GM18951 (cell line): ENCODE results near the gene OLIG1.

Experiments
- POLR2A ChIP-seq: IDR thresholded peaks from 4 replicates; pipeline ENCODE4 v1.6.1; 2011; ENCODE audit warnings: mild to moderate bottlenecking; ENCODE audit not compliant: insufficient read length, insufficient read depth; ENCODE audit errors: extremely low read depth
- in situ Hi-C: fragments of 300-500 bp; cut with MboI; formaldehyde crosslinking; loops from one replicate; pipeline ENCODE4 v1.12.0; 2022; ENCODE audit warnings: low sequenced_read_pairs, mixed read lengths, inconsistent platforms; ENCODE audit not compliant: unreplicated experiment

Gene OLIG1

GRCh38 chr21:33035147-33035546 lies 34.8 kb upstream of the OLIG1 start:
- in situ Hi-C loops: no loop called here
- no peak for TF ChIP-seq POLR2A

- in situ Hi-C loops: no loop called here
- TF ChIP-seq POLR2A: no peak
Measured at GRCh38 chr21:33036430-33037162, 33.3 kb upstream of the OLIG1 start.

- no peak for TF ChIP-seq POLR2A
- in situ Hi-C loops: no loop called here
Measured at GRCh38 chr21:33037501-33037900, 32.4 kb upstream of the OLIG1 start.

- in situ Hi-C loops: no loop called here
- TF ChIP-seq POLR2A: no peak
Measured at GRCh38 chr21:33039536-33039935, 30.4 kb upstream of the OLIG1 start.

DNA sequence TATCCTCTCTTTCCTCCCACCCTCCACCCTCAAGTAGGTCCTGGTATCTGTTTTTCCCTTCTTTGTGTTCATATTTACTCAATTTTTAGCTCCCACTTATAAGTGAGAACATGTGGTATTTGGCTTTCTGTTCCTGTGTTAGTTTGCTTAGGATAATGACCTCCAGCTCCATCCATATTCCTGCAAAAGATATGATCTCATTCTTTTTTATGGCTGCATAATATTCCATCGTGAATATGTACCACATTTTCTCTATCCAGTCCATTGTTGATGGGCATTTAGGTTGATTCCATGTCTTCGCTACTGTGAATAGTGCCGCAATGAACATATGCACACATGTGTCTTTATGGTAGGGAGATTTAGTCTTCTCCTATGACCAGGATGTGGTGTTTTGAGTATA lies 29.7 kb upstream of the OLIG1 start:
- in situ Hi-C loops: no loop called here
- no peak for TF ChIP-seq POLR2A

DNA sequence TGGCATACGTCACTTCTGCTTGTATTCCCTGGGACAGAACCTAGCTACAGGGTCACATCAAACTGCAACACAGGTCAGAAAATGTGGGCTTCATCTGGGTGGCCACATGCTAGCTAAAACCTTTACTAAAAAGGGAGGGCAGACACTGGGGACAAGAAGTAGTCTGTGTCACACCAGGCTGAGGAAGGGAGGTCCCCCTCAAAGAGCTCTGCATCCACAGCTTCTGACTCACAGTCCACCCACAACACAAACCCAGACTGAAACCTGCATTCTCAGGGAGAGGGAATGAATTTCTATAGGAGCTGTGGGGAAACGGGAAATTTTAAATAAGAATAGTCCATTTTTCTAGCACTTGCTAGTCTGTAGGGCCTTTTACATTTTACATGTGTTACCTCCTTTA lies 28.0 kb upstream of the OLIG1 start:
- in situ Hi-C loops: no loop called here
- TF ChIP-seq POLR2A: no peak

- TF ChIP-seq POLR2A: no peak
- in situ Hi-C loops: no loop called here
Measured at GRCh38 chr21:33042812-33043211, 27.1 kb upstream of the OLIG1 start.

GRCh38 chr21:33046455-33046854 lies 23.5 kb upstream of the OLIG1 start:
- no peak for TF ChIP-seq POLR2A
- in situ Hi-C loops: no loop called here

DNA sequence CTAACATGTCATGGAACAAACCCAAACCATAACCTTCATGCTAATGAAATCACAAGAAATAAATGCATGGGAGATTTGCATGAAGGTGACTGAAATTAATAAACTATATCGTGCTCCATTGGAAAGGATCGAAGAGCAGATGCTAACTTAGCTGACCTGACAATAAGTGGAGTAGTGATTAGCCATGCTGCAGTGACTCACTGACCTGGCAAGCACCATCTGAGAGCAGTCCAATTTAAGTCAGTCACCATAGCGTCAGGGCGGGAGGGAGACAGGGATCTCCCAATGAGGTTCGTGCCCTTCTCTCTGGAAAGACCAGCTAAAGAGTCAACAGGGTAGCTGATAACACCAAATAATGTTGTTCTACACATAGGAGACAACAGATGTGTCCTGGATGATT lies 22.7 kb upstream of the OLIG1 start:
- TF ChIP-seq POLR2A: no peak
- in situ Hi-C loops: no loop called here

DNA sequence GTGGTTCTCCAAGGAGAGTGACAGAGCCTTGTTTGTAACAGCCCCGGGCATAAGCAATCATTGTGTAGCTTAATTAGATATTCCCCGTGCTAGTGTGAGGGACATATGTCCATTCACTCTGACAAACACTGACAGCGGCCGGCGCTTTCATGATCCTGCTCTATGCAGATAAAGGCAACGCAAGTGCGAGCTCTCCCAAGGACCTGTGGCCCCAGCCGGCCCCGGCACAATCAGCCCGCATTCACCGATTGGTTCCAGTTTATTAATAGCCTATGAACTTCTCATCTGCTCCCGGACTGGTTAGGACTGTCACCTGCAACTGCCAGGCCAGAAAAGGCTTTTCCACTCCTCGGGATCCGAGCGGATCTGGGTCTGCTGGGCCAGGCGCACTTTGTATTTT lies 18.0 kb upstream of the OLIG1 start:
- no peak for TF ChIP-seq POLR2A

GRCh38 chr21:33053951-33054350 lies 16.0 kb upstream of the OLIG1 start:
- no peak for TF ChIP-seq POLR2A
- in situ Hi-C loops: no loop called here

More for the DNA sequence above, 18.0 kb upstream of the OLIG1 start:
- in situ Hi-C loops: no loop called here

DNA sequence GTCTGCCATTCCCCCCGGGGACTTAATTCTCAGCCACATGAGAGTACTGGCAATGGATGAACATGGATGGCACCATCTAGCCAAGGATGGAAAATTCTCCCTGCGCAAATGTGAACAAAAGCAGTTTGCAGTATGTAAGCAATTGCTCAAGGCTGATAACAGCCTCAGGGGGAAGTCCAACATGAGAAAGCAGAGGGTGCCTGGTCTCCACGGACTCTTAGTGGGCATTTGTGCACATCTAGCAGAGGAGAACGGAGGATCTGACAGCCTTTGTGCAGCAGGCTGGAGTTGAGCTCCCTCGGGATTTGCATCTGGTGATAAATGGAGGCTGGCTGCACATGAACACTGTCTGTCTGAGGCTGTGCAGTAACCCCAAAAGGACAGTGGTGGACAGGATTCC lies 13.9 kb upstream of the OLIG1 start:
- no peak for TF ChIP-seq POLR2A
- in situ Hi-C loops: no loop called here

GRCh38 chr21:33057385-33057940 lies 12.5 kb upstream of the OLIG1 start:
- in situ Hi-C loops: no loop called here
- TF ChIP-seq POLR2A: no peak

- TF ChIP-seq POLR2A: no peak
- in situ Hi-C loops: no loop called here
Measured at GRCh38 chr21:33058527-33058926, 11.4 kb upstream of the OLIG1 start.
